ENCODE results near the gene CALHM2.

The CALHM2 gene

DNA sequence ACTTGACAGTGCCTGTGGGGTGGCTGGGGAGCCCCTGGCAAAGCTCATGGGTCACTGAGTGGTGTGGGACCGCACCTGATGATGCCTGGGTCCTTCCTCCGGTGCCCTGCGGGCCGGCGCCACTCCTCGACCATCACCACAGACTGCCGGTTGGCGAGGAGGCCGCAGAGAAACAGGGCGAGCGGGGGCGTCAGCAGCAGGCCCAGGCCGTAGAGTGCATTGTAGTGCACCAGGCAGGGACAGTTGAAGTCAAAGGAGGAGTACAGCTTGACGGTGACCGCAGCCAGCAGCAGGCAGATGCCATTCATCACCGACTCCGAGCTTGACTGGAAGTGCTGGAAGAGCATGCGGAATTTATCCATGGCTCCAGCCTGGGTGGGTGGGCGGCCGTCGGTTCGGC, 26.5 kb upstream of the CALHM2 start:
- H3K27ac ChIP-seq = no peak overlapping the region
- DNase-seq (ENCODE audit: low read depth, low spot score) = no peak

DNA sequence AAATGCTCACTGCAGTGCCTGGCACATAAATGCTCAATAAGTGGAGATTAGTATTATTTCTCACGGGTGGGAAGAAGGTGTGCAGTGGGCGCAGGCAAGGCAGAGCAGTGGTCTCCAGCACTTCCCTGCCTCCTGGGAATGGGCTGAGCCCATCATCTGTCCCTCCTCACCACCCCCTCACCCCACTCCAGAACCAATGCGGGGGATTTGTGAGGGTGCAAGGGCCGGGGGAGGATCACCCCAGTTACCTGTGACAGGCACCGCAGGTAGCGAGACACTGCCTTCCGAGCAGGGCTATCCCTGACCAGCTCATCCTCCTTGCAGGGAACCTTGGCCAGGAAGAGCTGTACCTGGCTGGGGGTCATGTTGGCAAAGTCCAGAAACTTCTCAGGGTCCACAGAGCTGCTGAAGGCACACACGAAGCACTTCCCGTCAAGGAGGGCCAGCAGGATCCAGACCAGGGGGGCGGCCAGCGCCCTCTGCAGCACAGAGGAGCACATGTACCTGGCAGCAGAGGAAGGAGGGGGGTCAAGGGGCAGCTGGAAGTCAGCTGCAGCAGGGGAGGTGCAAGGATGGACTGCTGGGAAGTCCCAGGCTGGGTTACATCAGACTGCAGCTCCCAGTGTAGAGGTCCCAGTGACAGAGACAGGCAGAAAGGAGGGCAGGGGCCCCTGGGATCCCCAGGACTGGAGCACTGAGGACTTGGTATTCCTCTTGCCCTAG, 24.0 kb upstream of the CALHM2 start:
- no peak for DNase-seq (ENCODE audit: low read depth, low spot score)

DNA sequence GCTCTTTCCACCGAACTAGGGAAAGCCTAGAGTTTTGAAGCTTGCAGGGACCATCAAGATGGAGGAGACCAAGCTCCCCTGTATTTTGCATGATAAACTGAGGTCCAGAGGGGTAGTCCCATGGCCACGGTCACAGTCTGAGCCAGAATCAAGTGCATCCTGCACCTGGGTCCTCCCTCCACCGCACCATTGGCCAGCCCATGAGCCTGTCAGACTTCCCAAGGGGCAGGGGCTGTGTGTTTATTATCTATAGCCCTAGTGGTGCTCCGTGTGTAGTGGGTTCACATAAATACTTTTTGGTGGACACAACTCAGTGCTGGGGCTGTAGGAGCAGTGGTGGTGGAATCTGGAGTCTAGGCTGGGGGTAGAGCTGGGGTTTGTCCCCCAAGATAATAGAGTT, 23.3 kb upstream of the CALHM2 start:
- DNase-seq (ENCODE audit: low read depth, low spot score) = no peak
- H3K27ac ChIP-seq = no peak overlapping the region

More for the DNA sequence above, 24.0 kb upstream of the CALHM2 start:
- no peak overlapping the region for H3K27ac ChIP-seq

DNA sequence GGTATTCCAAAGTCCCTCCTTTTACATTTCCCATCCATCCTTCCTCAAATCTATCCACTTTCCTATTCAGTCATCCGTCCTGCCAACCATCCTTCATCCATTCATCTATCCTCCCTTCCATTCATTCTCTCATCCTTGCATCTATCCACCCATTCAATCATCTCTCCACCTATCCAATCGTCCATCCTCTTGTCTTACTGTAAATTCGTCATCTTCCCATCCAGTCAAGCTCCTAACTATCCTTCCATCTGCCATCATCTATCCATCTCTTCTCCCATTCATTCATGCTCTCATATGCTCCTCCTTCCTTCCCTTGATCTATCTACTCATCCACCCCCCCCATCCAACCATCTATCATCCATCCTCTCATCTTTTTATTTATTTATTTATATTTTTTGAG, 21.9 kb upstream of the CALHM2 start:
- DNase-seq (ENCODE audit: low read depth, low spot score) = no peak
- no peak overlapping the region for H3K27ac ChIP-seq

DNA sequence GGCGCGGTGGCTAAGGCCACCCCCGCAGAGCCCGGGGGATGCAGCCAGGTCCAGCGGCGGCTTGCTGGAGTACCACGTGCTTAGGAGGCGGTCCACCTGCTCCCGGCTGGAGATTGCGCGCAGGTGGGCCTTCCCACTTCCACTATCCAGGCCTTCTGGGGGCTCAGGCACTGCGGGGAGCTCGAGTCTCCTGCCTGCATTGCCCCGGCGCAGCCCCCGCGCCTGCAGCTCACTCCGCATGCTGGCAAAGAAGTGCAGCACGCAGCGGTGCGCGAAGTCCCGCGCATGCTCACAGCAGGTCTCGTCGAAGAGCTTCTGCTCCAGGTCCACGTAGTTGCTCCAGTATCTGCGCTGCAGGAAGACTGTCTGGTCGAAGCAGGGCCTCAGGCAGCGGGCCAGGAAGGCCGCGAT, 21.1 kb upstream of the CALHM2 start:
- no peak overlapping the region for H3K27ac ChIP-seq
- DNase-seq (ENCODE audit: low read depth, low spot score) = no peak

DNA sequence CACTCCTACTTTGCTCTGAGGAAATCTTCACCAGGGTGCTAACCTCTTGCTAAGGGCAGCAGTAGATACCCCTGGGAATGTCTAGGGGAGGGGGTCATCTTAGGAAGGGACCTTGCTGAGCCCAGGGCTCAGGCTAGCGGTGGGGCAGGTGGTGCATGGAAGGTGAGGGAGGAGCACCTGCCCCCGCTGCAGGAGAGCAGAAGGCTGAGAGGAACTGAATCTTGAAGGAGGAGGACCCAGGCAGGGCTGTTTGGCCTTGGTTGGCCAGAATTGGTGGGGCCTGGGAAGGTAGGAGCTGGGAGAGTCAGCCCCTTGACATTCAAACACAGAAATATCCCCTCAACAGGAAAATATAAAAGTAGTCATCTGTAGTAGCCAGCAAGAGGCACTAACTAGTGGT, 19.8 kb upstream of the CALHM2 start:
- DNase-seq (ENCODE audit: low read depth, low spot score) = no peak
- H3K27ac ChIP-seq = no peak overlapping the region

DNA sequence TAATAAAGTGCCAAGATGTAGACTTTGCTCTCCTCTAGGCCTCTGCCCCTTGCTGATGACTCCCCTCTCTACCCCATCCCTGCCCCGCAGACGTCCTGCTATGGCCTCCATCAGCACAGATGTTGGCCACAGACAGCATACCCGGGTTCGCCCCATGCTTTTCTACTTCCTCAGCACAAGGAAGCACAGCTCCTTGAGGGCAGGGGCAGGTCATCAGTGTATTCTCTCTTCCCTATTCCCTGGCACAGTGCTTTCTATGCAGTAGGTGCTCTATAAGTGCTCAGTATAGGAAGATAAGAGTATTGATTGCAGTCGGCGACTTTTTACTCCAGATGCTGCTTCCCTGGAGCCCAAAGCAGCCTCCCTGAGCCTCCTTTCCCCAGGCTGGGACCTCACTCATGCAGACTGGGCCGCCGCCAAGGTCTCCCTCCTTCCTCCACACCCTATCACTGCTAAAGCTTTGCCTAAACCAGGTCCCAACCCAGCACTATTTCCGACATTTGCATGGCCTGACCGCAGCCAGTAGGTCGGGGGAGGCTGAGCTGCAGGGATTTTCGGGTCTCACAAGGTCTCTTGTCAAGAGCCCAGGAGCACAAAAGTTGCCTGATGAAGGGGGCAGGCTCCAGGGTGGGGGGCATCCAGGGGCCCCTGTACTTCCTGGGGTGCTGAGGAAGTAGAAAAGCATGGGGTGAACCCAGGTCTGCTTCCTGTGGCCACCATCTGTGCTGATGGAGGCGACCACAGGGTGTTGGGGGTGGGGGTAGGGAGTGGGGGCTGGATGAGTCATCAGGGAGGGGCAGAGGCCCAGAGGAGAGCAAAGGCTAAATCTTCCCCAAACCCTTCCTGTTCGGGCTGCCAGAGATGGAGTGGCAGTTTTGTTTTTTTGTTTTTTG, 18.8 kb upstream of the CALHM2 start:
- H3K27ac ChIP-seq = no peak overlapping the region

DNA sequence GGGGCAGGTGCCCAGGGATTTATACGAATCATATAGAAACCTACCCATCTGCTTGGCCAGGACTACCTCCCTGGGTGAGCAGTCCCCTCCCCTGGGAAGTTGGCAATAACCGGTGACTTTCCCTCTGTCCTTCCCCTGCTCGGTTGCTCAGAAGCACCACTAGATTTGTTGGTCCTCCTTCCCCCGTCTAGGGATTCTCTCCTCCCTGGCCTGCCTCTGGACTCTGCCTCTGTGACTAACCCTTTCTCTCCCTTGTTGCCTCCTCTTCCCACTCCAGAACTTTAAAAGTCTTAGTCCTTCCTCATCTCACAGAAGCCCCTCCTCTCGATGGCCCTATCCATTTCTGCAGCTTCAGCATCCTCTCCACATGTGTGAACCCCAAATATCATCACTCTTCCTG, 17.0 kb upstream of the CALHM2 start:
- no peak for DNase-seq (ENCODE audit: low read depth, low spot score)
- H3K27ac ChIP-seq = no peak overlapping the region

More for the DNA sequence above, 18.8 kb upstream of the CALHM2 start:
- DNase-seq (ENCODE audit: low read depth, low spot score) = no peak

DNA sequence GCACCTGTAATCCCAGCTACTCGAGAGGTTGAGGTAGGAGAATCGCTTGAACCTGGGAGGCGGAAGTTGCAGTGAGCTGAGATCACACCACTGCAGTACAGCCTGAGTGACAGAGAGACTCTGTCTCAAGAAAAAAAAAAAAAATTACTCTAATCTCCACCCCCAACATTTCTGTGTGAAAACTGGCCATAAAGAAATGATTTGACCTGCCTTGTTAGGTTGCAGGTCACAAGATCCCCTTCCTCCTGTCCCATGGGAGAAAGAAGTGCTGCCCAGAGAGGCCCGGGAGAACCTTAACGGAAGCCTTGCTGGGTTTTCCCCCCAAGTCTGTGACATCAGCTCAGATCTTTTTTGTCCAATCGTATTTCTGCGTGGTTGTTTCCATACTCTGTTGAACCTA, 15.2 kb upstream of the CALHM2 start:
- no peak overlapping the region for H3K27ac ChIP-seq

DNA sequence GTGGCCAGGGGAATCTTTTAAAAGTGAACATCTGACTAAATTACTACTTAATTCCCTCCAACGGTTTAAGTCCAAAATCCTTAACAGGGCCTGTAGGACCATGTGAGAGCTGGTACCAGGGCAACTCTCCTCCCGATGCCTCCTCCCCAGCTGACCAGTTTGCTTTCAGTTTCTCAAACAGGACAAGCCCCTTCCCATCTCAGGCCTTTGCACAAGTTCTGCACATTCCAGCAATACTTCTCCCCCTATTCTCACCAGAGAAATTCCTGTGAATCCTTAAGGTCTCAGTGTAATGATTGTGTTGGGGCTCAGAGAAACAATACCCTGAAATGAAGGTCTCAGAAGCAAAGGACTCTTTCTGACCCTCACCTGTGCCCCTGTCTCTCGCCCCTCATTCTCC, 14.6 kb upstream of the CALHM2 start:
- DNase-seq (ENCODE audit: low read depth, low spot score) = no peak
- H3K27ac ChIP-seq = no peak overlapping the region

More for the DNA sequence above, 15.2 kb upstream of the CALHM2 start:
- DNase-seq (ENCODE audit: low read depth, low spot score) = no peak

DNA sequence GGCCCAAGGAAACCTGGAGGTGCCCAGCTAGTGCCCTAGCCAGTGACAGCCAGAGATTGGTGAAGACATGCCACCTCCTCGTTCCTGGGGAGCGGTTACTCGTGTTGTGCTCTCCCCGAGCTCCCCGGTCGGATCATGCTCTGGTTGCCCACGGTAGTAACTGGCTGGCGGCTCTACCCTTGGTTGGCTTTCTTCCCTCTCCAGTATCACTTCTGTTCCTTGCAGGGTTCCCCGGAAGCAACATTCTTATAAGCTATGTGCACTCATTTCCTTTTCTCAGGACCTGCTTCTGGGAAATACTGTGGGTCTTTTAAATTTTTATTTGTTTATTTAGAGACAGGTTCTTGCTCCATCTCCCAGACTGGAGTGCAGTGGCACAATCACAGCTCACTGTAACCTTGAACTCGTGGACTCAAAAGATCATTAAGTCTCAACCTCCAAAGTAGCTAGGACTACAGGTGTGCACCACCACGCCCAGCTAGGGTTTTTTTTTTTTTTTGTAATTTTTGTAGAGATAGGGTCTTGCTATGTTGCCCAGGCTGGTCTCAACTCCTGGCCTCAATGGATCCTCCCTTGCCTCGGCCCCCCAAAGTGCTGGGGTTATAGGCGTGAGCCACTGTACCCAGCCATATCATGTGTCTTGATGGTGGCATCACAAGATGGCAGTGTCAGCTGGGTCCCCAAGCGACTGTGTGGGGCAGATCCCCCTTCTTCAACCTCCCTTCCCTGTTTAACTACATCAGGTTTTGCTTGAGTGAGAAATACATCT, 13.4 kb upstream of the CALHM2 start:
- H3K27ac ChIP-seq = no peak overlapping the region
- no peak for DNase-seq (ENCODE audit: low read depth, low spot score)

DNA sequence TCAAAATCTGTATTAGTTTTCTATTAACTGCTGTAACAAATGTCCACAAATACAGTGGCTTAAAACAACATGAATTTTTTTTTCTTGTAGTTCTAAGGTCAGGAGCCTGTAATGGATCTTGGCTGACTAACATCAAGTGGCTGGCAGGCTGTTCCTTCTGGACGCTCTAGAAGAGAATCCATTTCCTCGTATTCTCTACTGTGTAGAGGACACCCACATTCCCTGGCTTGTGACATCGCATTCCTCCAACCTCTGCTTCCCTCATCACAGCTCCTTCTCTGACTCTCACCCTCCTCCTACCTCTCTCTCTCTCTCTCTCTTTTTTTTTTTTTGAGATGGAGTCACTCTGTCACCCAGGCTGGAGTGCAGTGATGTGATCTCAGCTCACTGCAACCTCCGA, 11.3 kb upstream of the CALHM2 start:
- DNase-seq (ENCODE audit: low read depth, low spot score) = no peak
- no peak overlapping the region for H3K27ac ChIP-seq

DNA sequence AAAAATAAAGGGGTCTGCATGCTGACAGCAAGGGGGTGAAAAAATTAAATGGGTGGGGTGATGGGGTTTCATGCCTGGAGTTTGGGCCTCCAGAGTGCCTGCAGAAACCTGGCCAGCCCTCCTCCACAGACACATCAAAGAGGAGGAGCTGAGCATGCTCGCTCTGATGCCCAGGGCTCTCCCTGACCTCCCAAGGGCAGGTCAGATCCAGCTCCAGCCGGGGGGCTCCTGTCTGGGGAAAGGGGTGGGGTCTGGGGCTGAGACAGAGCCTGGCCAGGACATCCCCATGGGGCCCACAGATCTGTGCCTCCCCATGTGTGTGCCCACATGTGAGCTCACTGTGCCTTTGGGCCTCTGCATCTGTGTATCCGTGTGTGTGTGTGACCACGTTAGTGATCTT, 7.4 kb upstream of the CALHM2 start:
- no peak for DNase-seq (ENCODE audit: low read depth, low spot score)
- no peak overlapping the region for H3K27ac ChIP-seq

DNA sequence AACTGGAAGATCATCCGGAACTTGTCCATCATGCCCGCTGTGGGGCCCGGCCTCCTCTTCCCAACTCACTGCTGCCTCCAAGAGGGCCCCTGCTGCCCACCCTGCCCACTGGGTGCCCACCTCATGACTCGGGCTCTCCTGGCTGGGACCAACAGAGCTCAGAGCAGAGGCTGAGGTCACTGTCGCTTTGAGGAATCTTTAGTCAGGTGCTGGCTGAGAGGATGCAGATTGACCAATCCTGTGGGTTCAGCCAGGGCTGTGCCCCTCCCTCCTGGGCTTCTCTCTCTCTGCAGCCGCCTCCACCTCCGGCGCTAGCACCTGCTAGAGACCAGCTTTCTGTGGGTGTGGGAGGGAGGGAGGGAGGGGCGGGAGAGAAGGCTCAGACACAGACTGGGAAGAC, 6.5 kb upstream of the CALHM2 start, which contains the start of gene CALHM1:
Gene CALHM1 (minus strand): TSS at position 181 of the 400 bp plus-strand sequence. CDS start 149 bp downstream, at position 32.
- no peak within 1 kb of the TSS for H3K27ac ChIP-seq
- no peak for DNase-seq (ENCODE audit: low read depth, low spot score)

DNA sequence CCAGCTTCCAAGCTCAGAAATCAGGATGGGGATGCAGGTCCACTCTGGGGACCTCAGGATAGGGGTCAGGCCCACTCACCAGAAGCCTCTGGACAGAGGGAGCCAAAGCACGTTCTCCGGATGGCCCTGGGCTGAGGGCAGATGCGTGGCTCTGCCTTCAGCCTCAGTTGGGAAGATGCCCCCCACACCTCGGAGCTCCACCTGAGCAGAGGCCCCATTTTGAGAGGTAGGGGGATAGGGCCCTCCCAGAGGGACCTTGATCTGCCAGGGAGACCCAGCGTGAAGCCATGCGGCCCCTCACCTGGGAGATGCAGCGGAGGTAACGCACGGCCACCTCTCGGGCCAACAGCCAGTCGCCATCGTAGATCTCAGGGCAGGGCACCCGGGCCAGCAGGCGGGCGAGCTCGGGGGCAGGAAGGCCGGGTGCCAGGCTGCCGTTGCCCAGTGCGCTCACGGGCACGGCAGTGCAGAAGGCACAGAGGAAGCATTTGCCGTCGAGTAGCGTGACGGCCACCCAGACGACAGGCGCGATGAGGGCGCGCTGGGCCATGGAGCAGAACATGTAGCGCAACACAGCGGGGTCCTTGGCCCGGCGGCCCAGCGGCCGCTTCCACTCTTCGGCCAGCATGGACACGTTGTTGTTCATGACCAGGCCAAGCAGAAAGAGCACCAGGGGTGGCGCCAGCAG, 5.9 kb upstream of the CALHM2 start:
- no peak overlapping the region for H3K27ac ChIP-seq
- DNase-seq (ENCODE audit: low read depth, low spot score) = no peak

DNA sequence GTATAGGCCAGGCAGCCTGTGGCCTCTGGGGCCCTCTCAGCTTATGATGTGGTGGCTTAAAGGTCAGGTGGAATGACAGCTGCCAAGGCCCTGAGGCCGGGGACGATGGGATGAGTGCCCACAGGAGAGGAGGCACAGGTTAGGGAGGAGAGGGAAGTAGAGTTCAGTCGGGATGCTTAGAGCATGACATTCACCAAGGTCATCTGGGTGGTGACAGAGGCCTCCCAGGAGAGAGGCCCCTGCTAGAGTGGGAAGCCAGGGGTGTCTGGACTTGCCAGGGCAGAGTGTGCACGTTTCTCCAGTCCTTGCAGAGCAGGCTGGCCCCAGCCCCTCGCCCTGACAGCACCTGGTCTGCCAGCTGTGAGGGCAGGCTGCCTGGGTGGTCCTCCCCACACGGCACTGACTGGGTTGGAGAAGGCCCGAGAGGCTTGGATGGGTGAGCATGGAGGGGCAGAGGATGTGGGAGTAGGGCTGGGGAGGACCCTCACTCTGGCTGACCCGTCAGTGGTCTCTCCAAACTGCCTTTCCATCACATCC, 5.1 kb upstream of the CALHM2 start:
- no peak for DNase-seq (ENCODE audit: low read depth, low spot score)
- no peak overlapping the region for H3K27ac ChIP-seq

DNA sequence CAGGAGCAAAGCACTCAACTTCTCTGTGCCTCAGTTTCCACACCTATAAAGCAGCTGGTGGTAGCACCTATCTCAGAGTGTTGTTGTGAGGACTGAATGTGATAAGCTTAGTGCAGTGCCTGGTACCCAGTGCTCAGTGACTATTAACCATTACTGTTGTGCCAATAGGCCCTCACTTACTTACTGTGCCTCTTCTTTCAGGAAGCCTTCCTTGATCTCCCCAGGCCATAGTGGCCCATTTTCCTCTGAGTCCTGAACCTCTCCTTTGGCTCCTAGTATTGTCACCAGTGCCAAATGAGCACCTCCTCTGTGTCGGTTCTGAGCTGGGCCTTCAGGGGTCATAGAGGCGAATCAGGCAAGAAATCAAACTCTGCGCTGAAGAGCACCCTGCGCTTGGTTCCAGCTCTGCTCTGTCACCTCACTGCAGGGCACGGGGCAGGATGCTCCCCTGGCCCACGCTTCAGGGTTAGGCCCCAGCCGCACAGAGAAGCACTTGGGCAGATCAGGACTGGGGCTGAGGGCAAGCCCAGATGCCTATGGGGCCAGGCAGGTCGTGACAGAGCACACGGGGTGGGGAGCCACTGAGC, 4.0 kb upstream of the CALHM2 start:
- H3K27ac ChIP-seq = no peak overlapping the region
- no peak for DNase-seq (ENCODE audit: low read depth, low spot score)

DNA sequence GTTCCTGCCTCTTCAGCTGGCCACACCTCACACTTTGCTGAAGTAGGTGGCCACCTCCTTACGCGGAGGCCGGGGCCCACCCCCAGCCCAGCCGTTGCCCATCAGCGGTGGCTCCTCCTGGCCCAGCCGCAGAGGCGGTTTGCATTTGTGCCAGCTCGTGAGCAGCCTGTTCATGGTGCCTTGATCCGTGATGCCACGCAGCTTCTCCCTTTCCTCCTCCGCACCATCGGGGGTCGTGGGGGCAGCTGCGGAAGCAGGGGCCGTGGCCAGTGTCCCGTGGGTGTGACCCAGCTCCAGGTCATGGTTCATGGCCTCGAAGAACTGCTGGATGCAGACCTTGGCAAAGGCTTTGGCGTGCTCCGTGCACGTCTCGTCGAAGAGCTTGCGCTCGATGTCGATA, 3.1 kb upstream of the CALHM2 start:
- no peak overlapping the region for H3K27ac ChIP-seq
- DNase-seq (ENCODE audit: low read depth, low spot score) = no peak

DNA sequence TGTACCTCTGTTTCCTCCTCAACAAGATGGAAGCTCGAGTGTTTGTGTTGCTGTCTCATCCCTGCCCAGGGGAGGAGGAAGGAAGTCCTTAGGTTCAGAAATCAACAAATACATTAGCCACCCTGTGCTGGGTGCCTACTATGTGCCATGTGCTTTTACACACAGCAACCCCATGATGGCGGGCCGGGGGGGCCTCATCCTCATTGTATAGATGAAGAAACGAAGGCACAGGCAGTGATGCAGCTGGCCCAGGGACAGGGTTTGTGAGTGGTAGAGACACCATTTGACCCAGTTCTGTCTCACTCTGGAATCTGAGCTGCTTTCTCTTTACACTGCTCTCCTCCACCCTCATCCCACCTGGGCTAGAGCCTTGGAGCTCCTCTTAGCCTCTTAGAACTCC, 1.9 kb upstream of the CALHM2 start:
- no peak for DNase-seq (ENCODE audit: low read depth, low spot score)
- H3K27ac ChIP-seq = no peak overlapping the region
